Adrenal gland (tissue), 12 donors: ENCODE results near the gene SH3RF2. TPM values are rescaled to one million over a fixed set of nuclear protein-coding genes. Genes with fewer than 3 reads are reported as not detected.
"Not testable (repeated sequence)": the region's sequence is repeated elsewhere in the genome, so short reads cannot be mapped to it uniquely, and the experiment has no call there.

Experiments
- DNase-seq, 7 donors: peaks; one replicate each; pipeline ENCODE4 v3.0.0-alpha.2; 2019 to 2020
- H3K27ac ChIP-seq, 5 donors: fragments of 200-600 bp; sonication (generic) in 4 of 5; 1 replicate in 3 of 5; 2 replicates in 2 of 5; pipeline versions ENCODE4 v1.5.1 to v1.8.0; 2016 to 2020; ENCODE audit warnings: mild to moderate bottlenecking in 1 of 5
- H3K27me3 ChIP-seq: fragments of 200-600 bp; 2 replicates; pipeline ENCODE4 v1.8.0; 2021
- H3K36me3 ChIP-seq, 2 donors: fragments of 200-600 bp; replicated peaks in 1 of 2; 1 replicate in 1 of 2; 2 replicates in 1 of 2; pipeline versions ENCODE4 v1.5.1 to v1.8.0; 2018 to 2022
- H3K4me1 ChIP-seq, 2 donors: fragments of 200-600 bp; replicated peaks in 1 of 2; 1 replicate in 1 of 2; 2 replicates in 1 of 2; pipeline versions ENCODE4 v1.5.1 to v1.8.0; 2018 to 2021
- H3K4me3 ChIP-seq, 4 donors: fragments of 200-600 bp; sonication (generic) in 3 of 4; one replicate each; pipeline ENCODE4 v1.5.1; 2016 to 2018
- H3K9me3 ChIP-seq, 3 donors: fragments of 200-600 bp; sonication (generic) in 1 of 3; replicated peaks in 1 of 3; 1 replicate in 2 of 3; 2 replicates in 1 of 3; pipeline versions ENCODE4 v1.5.1 to v1.8.0; 2016 to 2021
- CTCF ChIP-seq, 6 experiments: fragments of 450-650 bp in 4 of 6; fragments of 200-600 bp in 2 of 6; sonication (generic) in 1 of 6; IDR thresholded peaks; 1 replicate in 5 of 6; 2 replicates in 1 of 6; pipeline versions ENCODE4 v1.5.1 to v1.8.0; 2016 to 2021; ENCODE audit warnings: antibody characterized with exemption in 6 of 6, mild to moderate bottlenecking in 2 of 6, moderate library complexity in 1 of 6
- POLR2A ChIP-seq, 2 donors: fragments of 450-650 bp; IDR thresholded peaks; one replicate each; pipeline ENCODE4 v1.6.1; 2017; ENCODE audit warnings: antibody characterized with exemption in 2 of 2, mild to moderate bottlenecking in 2 of 2, moderate library complexity in 1 of 2
- WGBS, 4 donors: extraction: QIAGEN DNeasy Blood & Tissue Kit in 2 of 4; methylation state at CpG; one replicate each; pipeline versions ENCODE4 v1.1.5 to v1.1.7; 2013 to 2017; 5-methylcytosine and 5-hydroxymethylcytosine counted together
- intact Hi-C, 2 donors: fragments of 100-400 bp; cut with DNase I; formaldehyde crosslinking; loops; one replicate each; pipeline versions ENCODE4 v1.14.1 to v1.15.0; 2022 to 2023
- polyA plus RNA-seq, 3 donors: library from polyadenylated mRNA; stranded (reverse); fragments of 200-250 nt in 2 of 3; fragments of 350-450 nt in 1 of 3; fragmentation: Illumina TruSeq in 1 of 3; extraction: RNeasy Lipid Tissue Mini Kit (QIAGEN cat#74804) in 1 of 3; gene quantifications; one replicate each; pipeline ENCODE4 v1.2.3, GENCODE V29; 2013 to 2014
- total RNA-seq, 9 donors: library from RNA; depleted of rRNA in 4 of 9; stranded (reverse); fragments of >200 nt in 4 of 9; fragments of 120-200 nt in 1 of 9; fragmentation: NEBNext Ultra II Directional in 1 of 9; extraction: Animal tissue kit (Norgen Biotek cat#: 25700) in 1 of 9; gene quantifications; one replicate each; pipeline versions ENCODE4 v1.1.0 to v1.2.4, GENCODE V29; 2013 to 2023
- donor health status: healthy with polysubstance abuse.
- donor health status: Bipolar disorder and iron deficiency.
- donor health status: DM: yes; HTN: yes; CAD: no.
- donor health status: DM: no; HTN: no; CAD: no.
- donor health status: DM: no; HTN: no; CAD: no.
- donor health status: DM: yes; HTN: yes; CAD: no.

Gene SH3RF2
- total and polyA plus RNA-seq, 12 donors = 0.60 to 3.8 (median 1.2) TPM

- peaks cover 3% of the 10 kb centered on the region for H3K27me3 ChIP-seq
- no peak overlapping the region for H3K27ac ChIP-seq
- no peak for DNase-seq
- H3K4me3 ChIP-seq = no peak overlapping the region
- intact Hi-C loops = no loop called here
- no peaks in the 10 kb centered on the region for H3K36me3 ChIP-seq
- 77 to 85% (median 82%) methylated on average over 2 of the region's 2 CpGs for WGBS, 4 donors
- TF ChIP-seq POLR2A (IDR thresholded peaks at IDR 0.05) = no peak
- no peak for TF ChIP-seq CTCF (IDR thresholded peaks at IDR 0.05)
- H3K4me1 ChIP-seq = no peaks in the 10 kb centered on the region
- no peaks in the 10 kb centered on the region for H3K9me3 ChIP-seq
Observed at GRCh38 chr5:145889611-145890010, 46.8 kb upstream of the SH3RF2 start.

- H3K4me1 ChIP-seq, H3K36me3 ChIP-seq, H3K9me3 ChIP-seq, intact Hi-C loops, H3K27me3 ChIP-seq, H3K27ac ChIP-seq, DNase-seq, H3K4me3 ChIP-seq: not testable (repeated sequence)
- 87 to 92% (median 91%) methylated on average over 9 to 10 of the region's 10 CpGs for WGBS, 4 donors
Observed at GRCh38 chr5:145891378-145891777, 45.0 kb upstream of the SH3RF2 start.

- DNase-seq = no peak
- no peak overlapping the region for H3K4me3 ChIP-seq
- no peaks in the 10 kb centered on the region for H3K9me3 ChIP-seq
- no peaks in the 10 kb centered on the region for H3K36me3 ChIP-seq
- H3K4me1 ChIP-seq = no peaks in the 10 kb centered on the region
- intact Hi-C loops = no loop called here
- no peaks in the 10 kb centered on the region for H3K27me3 ChIP-seq
- H3K27ac ChIP-seq = no peak overlapping the region
- TF ChIP-seq CTCF (IDR thresholded peaks at IDR 0.05) (no peak), POLR2A (IDR thresholded peaks at IDR 0.05) (no peak)
Observed at GRCh38 chr5:145898171-145898570, 38.2 kb upstream of the SH3RF2 start.

- Histone ChIP-seq H3K27me3 (no peaks in the 10 kb centered on the region), H3K4me3 (no peak overlapping the region), H3K9me3 (no peaks in the 10 kb centered on the region), H3K4me1 (no peaks in the 10 kb centered on the region), H3K36me3 (no peaks in the 10 kb centered on the region), H3K27ac (no peak overlapping the region)
- no peak for DNase-seq
- WGBS, 4 donors = 77 to 86% (median 81%) methylated on average over 1 of the region's 1 CpG
- intact Hi-C loops = no loop called here
- TF ChIP-seq CTCF (IDR thresholded peaks at IDR 0.05) (no peak), POLR2A (IDR thresholded peaks at IDR 0.05) (no peak)
Observed at GRCh38 chr5:145902421-145902820, 34.0 kb upstream of the SH3RF2 start.

- intact Hi-C loops = no loop called here
Observed at GRCh38 chr5:145903113-145903512, 33.3 kb upstream of the SH3RF2 start.

More at GRCh38 chr5:145903113-145903512, 33.3 kb upstream of the SH3RF2 start:
- Histone ChIP-seq H3K4me3 (no peak overlapping the region), H3K36me3 (no peaks in the 10 kb centered on the region), H3K27ac (no peak overlapping the region), H3K4me1 (no peaks in the 10 kb centered on the region), H3K9me3 (no peaks in the 10 kb centered on the region), H3K27me3 (no peaks in the 10 kb centered on the region)
- 76 to 84% (median 78%) methylated on average over 3 of the region's 3 CpGs for WGBS, 4 donors
- no peak for DNase-seq
- no peak for TF ChIP-seq POLR2A (IDR thresholded peaks at IDR 0.05)
- no peak for TF ChIP-seq CTCF (IDR thresholded peaks at IDR 0.05)
